NCI-H146 treated with DMSO at 0.1 percent for 48 hours (cell line): ENCODE results near the gene DDX27.
A peak's percentile ranks its signal among the peaks of the same experiment; 100 is the strongest.
"Not testable (repeated sequence)": the region's sequence is repeated elsewhere in the genome, so short reads cannot be mapped to it uniquely, and the experiment has no call there.

ENCODE experiments used
- DNase-seq: peaks from one replicate; lab custom pipeline; 2025; ENCODE audit not compliant: unreplicated experiment; lab: John Stamatoyannopoulos, UW

DDX27 gene

DNA sequence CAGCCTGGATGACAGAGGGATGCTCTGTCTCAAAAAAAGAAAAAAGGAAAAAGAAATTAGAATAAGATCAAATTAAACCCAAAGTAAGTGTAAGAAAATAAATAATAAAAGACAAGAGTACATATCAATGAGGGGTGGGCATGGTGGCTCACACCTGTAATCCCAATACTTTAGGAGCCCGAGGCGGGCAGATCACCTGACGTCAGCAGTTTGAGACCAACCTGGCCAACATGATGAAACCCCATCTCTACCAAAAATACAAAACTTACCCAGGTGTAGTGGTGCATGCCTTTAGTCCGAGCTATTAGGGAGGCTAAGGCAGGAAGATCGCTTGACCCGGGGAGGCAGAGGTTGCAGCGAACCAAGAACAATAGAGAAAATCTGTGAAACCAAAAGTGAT, 16.2 kb upstream of the DDX27 start:
- DNase-seq, result no peak

DNA sequence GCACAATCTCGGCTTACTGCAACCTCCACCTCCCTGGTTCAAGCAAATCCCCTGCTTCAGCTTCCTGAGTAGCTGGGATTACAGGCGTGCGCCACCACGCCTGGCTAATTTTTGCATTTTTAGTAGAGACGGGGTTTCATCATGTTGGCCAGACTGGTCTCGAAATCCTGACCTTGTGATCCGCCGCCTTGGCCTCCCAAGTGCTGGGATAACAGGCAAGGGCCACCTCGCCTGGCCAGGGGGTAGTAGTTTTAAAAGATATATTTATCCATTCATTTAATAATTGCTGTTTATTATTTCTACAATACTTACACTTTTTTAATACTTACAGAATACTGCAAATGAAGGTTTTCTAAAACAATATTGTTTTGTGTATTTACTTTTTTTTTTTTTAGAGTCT, 15.5 kb upstream of the DDX27 start:
- DNase-seq, result no peak

DNA sequence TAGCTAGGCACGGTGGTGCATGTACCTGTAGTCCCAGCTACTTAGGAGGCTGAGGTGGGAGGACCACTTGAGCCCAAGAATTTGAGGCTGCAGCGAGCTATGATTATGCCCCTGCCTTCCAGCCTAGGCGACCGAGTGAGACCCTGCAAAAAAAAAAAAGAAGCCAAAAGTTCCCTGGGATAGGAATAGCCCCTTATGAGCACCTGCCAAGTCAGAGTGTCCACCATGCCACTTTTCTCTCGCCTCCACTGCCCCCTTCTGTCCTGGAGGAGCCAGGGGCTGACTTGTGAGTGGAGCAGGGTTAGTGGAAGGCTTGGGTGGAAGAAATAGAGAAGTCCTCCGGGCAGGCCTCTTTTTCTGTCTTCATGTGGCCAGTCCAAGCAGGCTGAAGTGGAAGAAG, 12.1 kb upstream of the DDX27 start:
- DNase-seq, result no peak

DNA sequence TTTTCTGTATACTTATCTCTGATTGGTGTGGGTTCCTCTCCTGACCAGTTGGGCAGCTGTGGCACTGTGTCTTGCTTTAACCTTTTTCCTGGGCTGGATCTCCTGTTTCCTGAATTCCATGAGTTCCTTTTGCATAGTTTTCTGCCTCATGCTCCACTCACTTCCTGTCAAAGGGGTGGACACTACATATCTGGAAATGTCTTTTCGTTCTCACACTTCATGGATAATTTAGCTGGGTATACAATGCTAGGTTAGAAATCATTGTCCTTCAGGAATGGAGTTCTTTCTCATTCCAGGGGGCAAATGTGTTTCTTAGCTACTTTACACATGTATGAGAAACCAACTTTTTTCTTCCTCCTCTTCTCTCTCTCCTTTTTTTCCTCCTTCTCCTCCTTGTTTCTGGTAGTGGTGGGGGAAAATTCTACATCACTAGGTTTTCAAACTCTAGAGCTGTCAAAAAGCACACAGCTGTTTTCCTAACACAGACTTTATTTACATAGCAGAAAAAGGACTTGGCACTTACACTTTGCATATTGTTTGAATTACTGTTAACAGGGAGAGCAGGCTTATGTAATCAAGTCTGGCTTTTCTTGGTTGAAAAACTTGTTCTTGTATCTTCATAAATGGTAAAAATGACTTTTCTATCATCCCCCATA, 9.0 kb upstream of the DDX27 start:
- DNase-seq, result no peak

DNA sequence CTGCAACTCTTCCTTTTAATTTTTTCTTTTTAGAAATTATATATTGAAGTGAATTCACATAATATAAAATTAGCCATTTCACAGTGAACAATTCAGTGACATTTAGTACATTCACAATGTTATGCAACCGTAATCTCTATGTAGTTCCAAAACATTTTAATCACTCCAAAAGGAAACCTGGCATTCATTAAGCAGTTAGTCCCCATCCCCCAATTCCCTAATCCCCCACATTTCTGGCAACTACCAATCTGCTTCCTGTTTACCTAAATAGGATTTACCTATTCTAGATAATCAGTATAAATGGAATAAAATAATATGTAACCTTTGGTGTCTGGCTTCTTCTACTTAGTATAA, 8.5 kb upstream of the DDX27 start:
- DNase-seq, result no peak

DNA sequence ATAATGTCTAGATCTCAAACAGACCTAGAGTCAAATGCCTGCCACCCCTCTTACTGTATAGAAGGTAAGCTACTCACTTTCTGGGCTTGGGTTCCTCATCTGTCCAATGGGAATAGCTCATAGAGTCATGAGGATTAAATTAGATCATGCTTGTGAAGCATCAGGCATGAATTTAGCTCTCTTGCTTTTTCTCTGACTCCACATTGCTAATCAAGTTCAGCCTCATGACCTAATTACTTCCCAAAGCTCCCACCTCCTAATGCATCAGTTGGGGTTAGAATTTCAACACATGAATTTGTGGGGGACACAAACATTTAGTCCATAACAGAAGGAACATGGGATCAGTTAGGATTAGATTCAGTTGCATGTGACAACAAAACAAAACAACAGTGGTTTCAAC, 4.6 kb upstream of the DDX27 start:
- DNase-seq, result no peak

DNA sequence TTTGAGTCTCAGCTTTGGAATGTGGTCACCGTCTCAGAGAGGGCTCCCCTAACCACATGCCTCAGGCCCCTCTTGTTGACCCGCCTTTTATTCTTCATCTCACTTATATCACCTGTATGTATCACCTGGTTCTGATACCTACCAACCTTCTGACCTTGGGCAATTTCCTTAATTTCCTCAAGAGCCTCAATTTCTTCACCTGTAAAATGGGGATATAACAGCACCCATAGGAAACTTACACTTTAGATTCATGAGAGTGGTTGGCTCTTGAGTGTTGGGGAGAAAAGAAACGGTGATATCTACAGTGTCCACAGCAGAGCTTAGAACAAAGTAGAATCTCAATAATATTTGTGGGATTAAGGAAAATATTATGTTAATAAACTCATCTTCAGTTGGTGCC, 4.0 kb upstream of the DDX27 start:
- DNase-seq, result no peak

DNA sequence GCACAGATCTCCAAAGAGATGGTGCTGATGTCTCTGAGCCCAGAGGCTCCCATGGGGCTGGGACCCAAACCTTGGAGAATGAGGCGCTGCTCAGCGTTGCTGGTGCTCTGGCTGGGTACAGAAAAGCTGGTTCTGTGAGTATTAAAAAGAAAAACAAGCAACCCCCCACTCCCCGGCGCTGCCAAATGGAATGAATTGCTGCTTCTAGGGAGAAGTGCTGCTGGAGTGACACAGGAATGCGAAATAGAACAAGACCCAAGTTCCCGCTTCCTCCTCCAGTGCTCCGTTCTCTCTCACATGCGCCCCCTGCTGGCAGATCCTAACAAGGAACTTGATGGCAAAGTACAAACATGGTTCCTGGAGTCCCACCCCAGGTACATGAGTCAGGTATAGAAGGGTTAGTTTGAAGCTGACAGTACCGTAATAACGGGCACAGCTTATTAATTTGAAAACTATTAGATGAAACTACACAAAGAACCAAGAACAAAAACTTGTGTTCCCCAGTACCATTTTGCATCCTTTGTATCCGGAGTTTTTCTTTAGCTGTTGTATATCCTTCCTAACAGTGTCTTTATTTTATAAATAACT, 2.1 kb upstream of the DDX27 start:
- DNase-seq, result peak; percentile 78

DNA sequence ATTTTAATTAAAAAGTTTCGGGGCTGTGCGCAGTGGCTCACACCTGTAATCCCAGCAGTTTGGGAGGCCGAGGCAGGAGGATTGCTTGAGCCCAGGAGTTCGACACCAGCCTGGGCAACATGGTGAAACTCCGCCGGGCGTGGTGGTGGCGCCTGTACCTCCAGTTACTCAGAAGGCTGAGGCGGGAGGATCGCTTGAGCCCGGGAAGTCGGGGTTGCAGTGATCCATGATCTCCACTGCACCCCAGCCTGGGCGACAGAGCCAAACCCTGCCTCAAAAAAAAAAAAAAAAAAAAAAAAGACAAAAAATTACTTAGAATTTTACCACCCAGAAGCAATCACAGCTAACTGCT, 501 bp upstream of the DDX27 start:
- not testable (repeated sequence) for DNase-seq

DNA sequence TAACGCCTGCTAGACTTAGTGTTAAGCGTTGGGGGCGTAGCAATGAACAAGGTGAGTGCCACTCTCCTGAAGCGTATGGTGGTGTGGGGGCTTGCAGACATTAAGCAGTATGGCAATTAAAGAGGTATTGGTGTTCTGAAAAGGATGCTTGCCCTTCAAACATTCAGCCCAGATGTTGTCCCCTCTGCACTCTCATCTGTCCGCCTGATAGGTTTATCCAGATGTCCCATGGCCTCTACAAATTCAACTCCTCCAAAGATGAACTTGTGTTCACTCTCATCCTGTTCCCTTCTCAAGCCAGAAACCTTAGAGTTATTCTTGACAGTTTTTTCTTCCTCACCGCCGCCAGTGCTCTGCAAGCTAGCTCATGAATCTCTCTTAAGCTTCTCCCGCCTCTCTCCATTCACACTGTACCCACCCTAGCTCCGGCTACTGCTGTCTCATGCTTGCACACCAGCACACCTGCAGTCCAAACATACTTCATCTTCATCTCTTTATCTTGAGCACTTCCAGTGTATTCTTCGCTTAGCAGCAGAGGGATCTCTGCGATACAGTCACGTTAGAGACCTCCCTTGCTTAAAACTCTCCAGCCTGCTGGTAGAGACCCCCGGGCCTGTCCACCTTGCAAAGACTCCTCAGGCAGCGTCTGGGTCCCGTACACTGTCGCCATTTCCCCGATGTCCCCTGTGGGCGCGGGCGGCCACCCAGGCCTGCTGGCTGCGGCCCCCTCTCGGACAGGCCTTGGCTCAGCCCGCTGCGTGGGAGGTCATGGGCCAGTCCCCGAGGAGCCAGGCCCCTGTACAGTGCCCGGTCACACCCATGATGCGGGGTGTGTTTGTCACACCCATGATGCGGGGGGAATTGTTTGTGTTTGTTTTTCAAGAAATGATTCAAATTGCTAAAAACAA, 962 bp downstream of the DDX27 start:
- no peak for DNase-seq

DNA sequence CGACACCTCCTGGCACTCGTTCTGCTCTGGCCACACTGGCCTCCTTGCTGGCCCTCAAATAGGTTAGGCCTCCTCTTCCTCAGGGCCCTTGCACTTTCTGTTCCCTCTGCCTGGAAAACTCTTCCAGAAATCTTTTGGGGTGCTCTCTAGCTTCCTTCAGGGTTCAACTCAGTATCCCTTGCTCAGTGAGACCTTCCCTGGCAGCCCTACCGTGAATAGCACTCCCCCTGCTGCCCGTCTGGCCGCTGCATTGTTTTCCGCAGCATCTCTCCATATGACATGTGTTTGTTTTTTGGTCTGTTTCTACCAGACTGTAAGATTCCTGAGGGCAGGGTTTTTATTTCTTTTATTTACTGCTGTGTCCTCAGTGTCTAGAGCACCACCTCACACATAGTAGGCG, 6.7 kb downstream of the DDX27 start:
- no peak for DNase-seq

DNA sequence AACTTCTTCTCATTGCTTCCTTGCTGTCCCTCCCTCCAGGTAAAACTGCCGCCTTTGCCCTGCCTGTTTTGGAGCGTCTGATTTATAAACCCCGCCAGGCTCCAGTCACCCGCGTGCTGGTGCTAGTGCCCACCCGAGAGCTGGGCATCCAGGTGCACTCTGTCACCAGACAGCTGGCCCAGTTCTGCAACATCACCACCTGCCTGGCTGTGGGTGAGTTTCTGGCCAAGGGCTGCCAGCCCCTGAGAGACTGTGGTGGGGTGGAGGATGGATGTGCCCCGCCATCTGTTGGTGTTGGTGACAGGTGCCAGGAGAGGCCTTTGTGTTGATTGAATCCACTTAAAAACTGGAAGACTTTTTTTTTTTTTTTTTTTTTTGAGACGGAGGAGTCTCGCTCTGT, 9.5 kb downstream of the DDX27 start:
- no peak for DNase-seq

DNA sequence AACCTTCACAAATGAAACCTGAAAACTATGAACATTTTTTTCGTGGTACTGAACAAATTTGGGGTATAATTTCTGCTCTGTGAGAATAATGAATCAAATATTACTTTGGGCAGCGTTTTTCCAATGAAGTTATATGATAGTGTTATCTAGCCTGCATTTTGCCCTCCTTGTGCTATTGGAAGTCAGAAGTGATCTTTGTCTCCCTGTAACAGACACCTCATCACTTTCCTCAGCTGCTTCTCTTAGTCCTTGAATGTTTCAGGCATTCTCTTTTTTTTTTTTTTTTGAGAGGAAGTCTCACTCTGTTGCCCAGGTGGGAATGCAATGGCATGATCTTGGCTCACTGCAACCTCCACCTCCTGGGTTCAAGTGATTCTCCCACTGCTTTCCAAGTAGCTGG, 10.2 kb downstream of the DDX27 start:
- DNase-seq, result no peak

DNA sequence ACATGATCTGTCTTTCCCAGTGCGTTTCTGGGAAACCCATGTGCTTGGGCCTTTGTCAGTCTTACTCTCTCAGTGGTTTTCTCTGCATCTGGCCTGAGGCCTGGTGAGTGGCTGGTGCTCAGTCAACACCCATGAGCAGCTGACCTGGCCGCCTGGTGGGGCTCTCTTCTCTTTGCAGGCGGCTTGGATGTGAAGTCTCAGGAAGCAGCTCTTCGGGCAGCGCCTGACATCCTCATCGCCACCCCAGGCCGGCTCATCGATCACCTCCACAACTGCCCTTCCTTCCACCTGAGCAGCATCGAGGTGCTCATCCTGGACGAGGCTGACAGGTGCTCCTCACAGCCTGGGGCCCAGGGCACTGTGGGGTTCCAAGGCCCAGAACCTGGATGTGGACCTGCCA, 10.8 kb downstream of the DDX27 start:
- DNase-seq, result no peak

DNA sequence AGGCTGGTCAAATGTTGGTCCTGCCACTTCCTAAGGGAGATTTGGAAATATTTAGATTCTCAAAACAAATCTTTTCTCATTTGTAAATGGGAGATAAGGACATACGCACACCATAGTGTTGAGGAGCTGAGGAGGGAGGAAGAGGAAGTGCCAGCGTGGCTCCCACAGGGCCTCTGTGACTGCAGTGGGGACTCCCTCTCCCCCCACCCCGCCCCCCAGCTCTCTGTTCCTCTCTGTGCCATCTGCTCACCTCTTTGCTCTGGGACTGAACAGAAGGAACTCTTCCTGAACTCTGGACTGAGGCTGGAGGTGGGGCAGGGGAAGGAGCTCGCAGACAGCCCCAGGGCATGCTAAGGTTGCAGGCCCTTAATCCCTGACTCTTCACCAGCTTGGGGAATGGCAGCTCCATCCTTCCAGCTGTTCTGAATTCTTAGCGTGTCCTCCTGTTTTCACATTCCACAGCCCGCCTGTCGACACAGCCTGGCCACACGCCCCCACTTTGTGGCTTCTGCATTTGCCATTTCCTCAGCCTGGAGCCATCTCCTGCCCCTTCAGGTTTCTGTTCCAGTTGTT, 11.4 kb downstream of the DDX27 start:
- no peak for DNase-seq

DNA sequence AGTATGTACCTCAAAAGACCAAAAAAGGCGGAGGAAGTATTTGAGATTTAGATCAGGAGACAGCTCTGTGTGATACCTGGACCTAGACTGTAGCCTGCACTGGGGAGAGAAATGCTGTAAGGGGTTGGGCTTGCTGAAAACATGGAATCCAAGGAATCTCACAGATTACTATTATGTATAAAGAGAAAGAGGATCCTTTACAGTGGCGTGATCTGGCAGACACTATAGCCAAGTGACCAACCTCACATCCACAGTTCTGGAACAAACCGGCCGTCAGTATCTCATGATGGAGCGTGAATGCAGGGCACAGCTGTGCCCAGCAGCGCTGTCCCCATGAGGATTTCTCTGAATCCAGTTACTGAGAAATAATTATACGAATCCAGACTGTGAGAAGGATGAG, 12.3 kb downstream of the DDX27 start:
- no peak for DNase-seq

DNA sequence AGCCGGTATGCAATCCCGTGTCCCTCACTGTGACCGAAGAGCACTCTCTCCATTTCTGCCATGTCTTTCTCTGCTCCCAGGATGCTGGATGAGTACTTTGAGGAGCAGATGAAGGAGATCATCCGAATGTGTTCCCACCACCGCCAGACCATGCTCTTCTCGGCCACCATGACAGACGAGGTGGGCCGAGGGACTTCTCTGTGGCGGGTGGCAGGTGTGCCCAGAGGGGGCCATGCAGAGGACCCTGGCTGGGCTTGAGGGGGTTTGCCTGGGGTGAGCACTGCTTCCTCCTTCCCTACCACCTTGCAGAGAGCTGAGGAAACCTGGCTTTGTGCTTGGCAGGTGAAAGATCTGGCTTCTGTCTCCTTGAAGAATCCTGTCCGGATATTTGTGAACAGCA, 14.0 kb downstream of the DDX27 start:
- no peak for DNase-seq

DNA sequence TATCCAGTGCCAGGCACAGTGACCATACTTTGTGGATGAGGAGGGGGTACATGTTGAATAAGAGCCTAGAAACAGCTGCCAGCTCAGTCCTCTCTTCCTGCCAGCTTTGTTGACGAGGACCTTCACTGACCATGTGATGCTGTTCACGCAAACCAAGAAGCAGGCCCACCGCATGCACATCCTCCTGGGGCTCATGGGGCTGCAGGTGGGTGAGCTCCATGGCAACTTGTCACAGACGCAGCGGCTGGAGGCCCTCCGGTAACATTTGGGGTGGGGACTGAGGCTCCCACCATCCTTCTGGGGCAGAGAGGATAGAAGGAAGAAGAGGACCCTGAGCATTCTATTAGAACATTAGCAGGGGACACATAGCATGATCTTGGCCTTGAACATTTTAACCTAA, 15.6 kb downstream of the DDX27 start:
- DNase-seq, result no peak

DNA sequence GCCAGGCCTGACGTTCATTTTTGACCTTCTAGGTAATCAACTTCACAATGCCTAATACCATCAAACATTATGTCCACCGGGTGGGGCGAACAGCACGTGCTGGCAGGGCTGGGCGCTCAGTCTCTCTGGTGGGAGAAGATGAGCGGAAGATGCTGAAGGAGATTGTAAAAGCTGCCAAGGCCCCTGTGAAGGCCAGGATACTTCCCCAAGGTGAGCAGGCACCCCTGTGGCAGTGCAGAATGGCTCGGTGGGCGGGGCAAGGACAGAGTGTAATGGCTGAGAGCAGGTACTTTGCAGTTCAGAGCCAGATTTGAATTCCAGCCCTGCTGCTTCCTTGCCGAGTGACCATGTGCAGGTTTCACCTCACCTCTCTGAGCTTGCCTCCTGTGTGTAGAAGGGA, 17.1 kb downstream of the DDX27 start:
- no peak for DNase-seq

DNA sequence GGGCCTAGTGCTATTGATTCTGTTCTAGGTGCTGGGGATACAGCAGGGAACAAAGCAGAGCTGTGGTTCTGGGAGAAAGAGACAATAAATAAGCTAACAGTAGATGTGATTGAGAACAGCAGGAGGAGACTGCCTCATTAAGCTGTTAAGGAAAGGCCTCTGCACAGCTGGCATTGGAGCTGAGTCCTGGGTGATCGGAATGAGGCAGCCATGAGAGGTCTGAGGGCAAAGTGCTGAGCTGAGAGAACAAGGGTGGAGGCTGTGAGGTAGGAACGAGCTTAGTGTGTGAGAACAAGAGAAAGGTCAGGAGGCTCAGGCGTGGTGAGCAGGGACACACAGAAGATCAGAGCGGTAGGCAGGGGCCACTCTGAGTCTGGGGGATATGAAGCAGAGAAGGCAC, 18.3 kb downstream of the DDX27 start:
- DNase-seq, result peak; percentile 72

DNA sequence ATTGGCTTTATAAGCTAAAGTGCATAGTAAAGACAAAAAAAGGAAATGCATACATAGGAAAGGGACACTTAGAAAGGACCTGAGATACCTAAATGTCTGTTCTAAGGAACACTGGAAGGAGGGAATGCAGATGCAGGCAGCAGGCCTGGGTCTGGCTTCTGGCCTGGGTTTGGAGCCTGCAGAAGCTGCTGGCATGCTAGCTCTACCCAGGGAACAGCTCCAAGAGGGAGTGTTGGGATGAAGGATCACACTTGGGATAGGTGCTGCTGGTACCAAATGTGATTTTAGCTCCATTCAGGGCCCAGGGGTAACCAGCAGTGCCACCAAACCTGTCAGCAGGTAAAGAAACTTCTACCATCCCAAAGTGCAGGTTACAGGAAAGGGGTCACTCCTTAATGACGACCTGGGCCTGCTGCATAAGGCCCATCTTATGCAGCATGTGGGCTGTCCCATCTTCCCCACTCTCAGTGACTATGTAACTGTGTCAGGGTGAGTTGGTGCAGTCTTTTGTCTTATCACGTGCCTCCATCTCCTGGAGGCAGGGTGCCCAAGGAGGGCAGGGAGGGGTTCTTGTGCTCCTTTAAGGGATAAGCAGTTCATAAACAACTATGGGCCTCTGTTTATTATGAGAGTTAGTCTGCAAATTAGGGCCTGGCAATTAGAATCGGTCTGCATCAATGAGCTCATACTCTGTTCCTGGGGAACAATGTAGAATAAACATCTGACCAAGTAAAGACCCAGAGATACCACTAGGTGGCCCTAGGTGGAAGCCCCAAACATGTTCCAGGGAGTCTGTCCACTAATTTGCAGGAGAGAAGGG, 26.9 kb downstream of the DDX27 start:
- DNase-seq, result peak; percentile 31
